GM12878 (cell line): Measurements from ENCODE around the gene AVL9. TPM values are rescaled to one million over a fixed set of nuclear protein-coding genes. Genes with fewer than 3 reads are reported as not detected.

Experiments used
- ATAC-seq: fragments of 200-7000 bp; cut with Tn5 transposase; 3 replicates; pipeline ENCODE4 v1.9.1; 2020; ENCODE audit warnings: mild to moderate bottlenecking, moderate library complexity
- BruUV-seq: library from RNA; stranded (reverse); fragments of 400-500 nt; replicated peaks from 2 replicates; lab custom pipeline; 2021; lab: Mats Ljungman, UMichigan
- CTCF ChIA-PET: fragments of 300-600 bp; sonication (Branson Sonifier 250); formaldehyde crosslinking; extraction: SDS; loops from one replicate; lab custom pipeline; 2021; ENCODE audit warnings: inconsistent platforms; lab: Yijun Ruan, JAX
- POLR2A ChIA-PET: fragments of 350-600 bp; formaldehyde crosslinking; extraction: SDS; loops from one replicate; lab custom pipeline; 2021; ENCODE audit warnings: inconsistent platforms; lab: Charles Lee
- RAD21 ChIA-PET: fragments of 300-600 bp; sonication (Branson Sonifier 250); formaldehyde crosslinking; loops from one replicate; lab custom pipeline; 2023; ENCODE audit warnings: antibody characterized with exemption; ENCODE audit not compliant: unreplicated experiment; lab: Charles Lee
- SMC1A ChIA-PET: fragments of 300-600 bp; sonication (Branson Sonifier 250); formaldehyde crosslinking; loops from one replicate; lab custom pipeline; 2023; ENCODE audit not compliant: unreplicated experiment, uncharacterized antibody; lab: Charles Lee
- DNase-seq: peaks from one replicate; pipeline ENCODE4 v3.0.0-alpha.2; 2011; ENCODE audit warnings: low read depth, low spot score
- FAIRE-seq: peaks from 3 replicates; lab custom pipeline; 2011; peaks lifted over from hg19 to GRCh38; lab: Jason Lieb, UNC
- H2AFZ ChIP-seq: 2 replicates; pipeline ENCODE4 v1.6.0; 2011; ENCODE audit warnings: low read depth, low read length, control low read depth; ENCODE audit not compliant: control insufficient read depth
- H3K27ac ChIP-seq: 2 replicates; pipeline ENCODE4 v1.5.1; 2011; ENCODE audit warnings: control low read depth; ENCODE audit not compliant: control insufficient read depth, insufficient read depth
- H3K27me3 ChIP-seq, 2 experiments: replicated peaks in 1 of 2; 2 replicates each; pipeline versions ENCODE4 v1.6.0 to v1.6.1; 2011; ENCODE audit warnings: low read length in 1 of 2; ENCODE audit not compliant: control insufficient read depth in 2 of 2, insufficient read depth in 2 of 2
- H3K36me3 ChIP-seq, 2 experiments: 2 replicates each; pipeline ENCODE4 v1.5.1; 2011; ENCODE audit warnings: low read length in 1 of 2; ENCODE audit not compliant: control insufficient read depth in 2 of 2, insufficient read depth in 2 of 2
- H3K4me1 ChIP-seq: 2 replicates; pipeline ENCODE4 v1.6.1; 2011; ENCODE audit warnings: mild to moderate bottlenecking, low read length, moderate library complexity, mixed read lengths; ENCODE audit not compliant: control insufficient read depth, insufficient read depth
- H3K4me2 ChIP-seq: 2 replicates; pipeline ENCODE4 v1.6.0; 2011; ENCODE audit warnings: control low read depth; ENCODE audit not compliant: control insufficient read depth, insufficient read depth
- H3K4me3 ChIP-seq: fragments of 200-600 bp; sonication (generic); 2 replicates; pipeline ENCODE4 v1.5.1; 2016
- H3K79me2 ChIP-seq: 2 replicates; pipeline ENCODE4 v1.6.0; 2011; ENCODE audit warnings: low read length; ENCODE audit not compliant: control insufficient read depth, insufficient read depth
- H3K9ac ChIP-seq: 2 replicates; pipeline ENCODE4 v1.8.0; 2011; ENCODE audit warnings: low read length, control low read depth, mixed read lengths; ENCODE audit not compliant: control insufficient read depth, insufficient read depth
- H3K9me3 ChIP-seq: replicated peaks from 3 replicates; pipeline ENCODE4 v1.5.1; 2011; ENCODE audit warnings: mild to moderate bottlenecking, low read length; ENCODE audit not compliant: control insufficient read depth, insufficient read depth
- H4K20me1 ChIP-seq: 2 replicates; pipeline ENCODE4 v1.6.0; 2011; ENCODE audit not compliant: control insufficient read depth, insufficient read depth
- CBFB ChIP-seq: IDR thresholded peaks from 2 replicates; pipeline ENCODE4 v1.6.1; 2016; ENCODE audit warnings: antibody characterized with exemption, low read depth
- CBX5 ChIP-seq: sonication (generic); IDR thresholded peaks from 2 replicates; pipeline ENCODE4 v1.6.1; 2016; ENCODE audit warnings: low read depth, moderate library complexity, mild to moderate bottlenecking, inconsistent platforms
- CHD1 ChIP-seq: IDR thresholded peaks from 2 replicates; pipeline ENCODE4 v1.6.1; 2012; ENCODE audit warnings: low read depth, low read length, improper control_type of control experiment
- NBN ChIP-seq: fragments of 450-650 bp; IDR thresholded peaks from 2 replicates; pipeline ENCODE4 v1.6.1; 2016
- NR2F1 ChIP-seq: fragments of 450-650 bp; conservative IDR thresholded peaks from 2 replicates; pipeline ENCODE4 v1.6.1; 2017; ENCODE audit warnings: mild to moderate bottlenecking
- NRF1 ChIP-seq: conservative IDR thresholded peaks from 2 replicates; pipeline ENCODE4 v1.6.1; 2011; ENCODE audit warnings: mild to moderate bottlenecking, low read depth, low read length, improper control_type of control experiment
- SMAD5 ChIP-seq: IDR thresholded peaks from 2 replicates; pipeline ENCODE4 v1.6.1; 2016; ENCODE audit warnings: antibody characterized with exemption, low read depth
- WGBS: methylation state at CpG from one replicate; pipeline ENCODE4 v1.1.6; 2016; ENCODE audit warnings: low lambda C conversion rate; ENCODE audit not compliant: insufficient replicate concordance, insufficient coverage; ENCODE audit errors: missing lambda C conversion rate; 5-methylcytosine and 5-hydroxymethylcytosine counted together
- in situ Hi-C: fragments of 300-500 bp; cut with MboI; formaldehyde crosslinking; loops from 9 replicates; pipeline ENCODE4 v1.14.3; 2018; ENCODE audit warnings: mixed read lengths
- intact Hi-C: fragments of 100-400 bp; cut with micrococcal nuclease; formaldehyde crosslinking; loops from one replicate; pipeline ENCODE4 v1.14.2; 2022; ENCODE audit not compliant: unreplicated experiment
- polyA plus RNA-seq, 11 experiments: library from polyadenylated mRNA; depleted of rRNA in 4 of 11; unstranded in 6 of 11; stranded (reverse) in 5 of 11; fragments of >200 nt; fragmentation: Nextera tagmentation in 4 of 11; fragmentation: Illumina TruSeq in 1 of 11; extraction: Ambion mirVana in 4 of 11; extraction: Trizol in 1 of 11; gene quantifications; 1 replicate in 1 of 11; 2 replicates in 10 of 11; pipeline versions ENCODE4 v1.2.1 to v1.2.3, GENCODE V29; 2011 to 2016; ENCODE audit warnings: inconsistent platforms in 2 of 11, missing spikeins in 2 of 11, low read depth in 1 of 11
- total RNA-seq, 4 experiments: library from RNA; depleted of rRNA in 3 of 4; stranded (reverse); fragments of >200 nt in 3 of 4; fragmentation: Illumina TruSeq in 1 of 4; extraction: Trizol in 1 of 4; gene quantifications; 2 replicates each; pipeline versions ENCODE4 v1.2.1 to v1.2.3, GENCODE V29; 2013 to 2021
- TF ChIP-seq, protein P1 (sequence below): fragments of 450-650 bp; IDR thresholded peaks from 2 replicates; pipeline ENCODE4 v1.6.1; 2017; ENCODE audit warnings: mild to moderate bottlenecking
- TF ChIP-seq, protein P2 (sequence below): fragments of 450-650 bp; IDR thresholded peaks from 2 replicates; pipeline ENCODE4 v1.6.1; 2016; ENCODE audit warnings: mild to moderate bottlenecking, moderate library complexity, borderline replicate concordance
- TF ChIP-seq, protein P3 (sequence below): fragments of 450-650 bp; IDR thresholded peaks from 2 replicates; pipeline ENCODE4 v1.6.1; 2017; ENCODE audit warnings: mild to moderate bottlenecking, low read depth, inconsistent platforms; ENCODE audit not compliant: poor library complexity, severe bottlenecking

Gene AVL9
- total and polyA plus RNA-seq, 10 of the 15 experiments (the other 5 are each of a cell fraction or from before 2014, with no cell fraction given) = 4.5 to 41.6 (median 20.1) TPM

DNA sequence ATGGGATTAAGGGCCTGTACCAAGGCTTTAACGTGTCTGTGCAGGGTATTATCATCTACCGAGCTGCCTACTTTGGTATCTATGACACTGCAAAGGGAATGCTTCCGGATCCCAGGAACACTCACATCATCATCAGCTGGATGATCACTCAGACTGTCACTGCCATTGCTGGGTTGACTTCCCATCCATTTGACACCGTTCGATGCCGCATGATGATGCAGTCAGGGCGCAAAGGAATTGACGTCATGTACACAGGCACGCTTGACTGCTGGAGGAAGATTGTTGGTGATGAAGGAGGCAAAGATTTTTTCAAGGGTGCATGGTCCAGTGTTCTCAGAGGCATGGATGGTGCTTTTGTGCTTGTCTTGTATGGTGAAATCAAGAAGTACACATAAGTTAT lies 23.3 kb upstream of the AVL9 start:
- no peaks in the 10 kb centered on the region for H3K4me1 ChIP-seq
- DNase-seq = no peak
- in situ Hi-C loops = no loop called here
- H3K27ac ChIP-seq = no peak overlapping the region
- 75% methylated on average over 9 of the region's 9 CpGs for WGBS
- H3K9me3 ChIP-seq = no peaks in the 10 kb centered on the region
- H3K36me3 ChIP-seq = no peaks in the 10 kb centered on the region
- FAIRE-seq = no peak
- no peaks in the 10 kb centered on the region for H3K79me2 ChIP-seq
- H3K4me2 ChIP-seq = no peak overlapping the region
- ChIA-PET RAD21 (no interaction called here), POLR2A (no interaction called here), SMC1A (no interaction called here), CTCF (no interaction called here)
- no peak for ATAC-seq
- BruUV-seq = no TSS peak
- no peak overlapping the region for H2AFZ ChIP-seq
- intact Hi-C loops = no loop called here
- H3K27me3 ChIP-seq = no peaks in the 10 kb centered on the region
- H3K4me3 ChIP-seq = no peak overlapping the region
- TF ChIP-seq NBN (no peak), NRF1 (no peak), CBFB (no peak), CBX5 (no peak), CHD1 (no peak), NR2F1 (no peak), SMAD5 (no peak)
- TF ChIP-seq, protein P1, sequence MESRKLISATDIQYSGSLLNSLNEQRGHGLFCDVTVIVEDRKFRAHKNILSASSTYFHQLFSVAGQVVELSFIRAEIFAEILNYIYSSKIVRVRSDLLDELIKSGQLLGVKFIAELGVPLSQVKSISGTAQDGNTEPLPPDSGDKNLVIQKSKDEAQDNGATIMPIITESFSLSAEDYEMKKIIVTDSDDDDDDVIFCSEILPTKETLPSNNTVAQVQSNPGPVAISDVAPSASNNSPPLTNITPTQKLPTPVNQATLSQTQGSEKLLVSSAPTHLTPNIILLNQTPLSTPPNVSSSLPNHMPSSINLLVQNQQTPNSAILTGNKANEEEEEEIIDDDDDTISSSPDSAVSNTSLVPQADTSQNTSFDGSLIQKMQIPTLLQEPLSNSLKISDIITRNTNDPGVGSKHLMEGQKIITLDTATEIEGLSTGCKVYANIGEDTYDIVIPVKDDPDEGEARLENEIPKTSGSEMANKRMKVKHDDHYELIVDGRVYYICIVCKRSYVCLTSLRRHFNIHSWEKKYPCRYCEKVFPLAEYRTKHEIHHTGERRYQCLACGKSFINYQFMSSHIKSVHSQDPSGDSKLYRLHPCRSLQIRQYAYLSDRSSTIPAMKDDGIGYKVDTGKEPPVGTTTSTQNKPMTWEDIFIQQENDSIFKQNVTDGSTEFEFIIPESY = no peak
- TF ChIP-seq, protein P2, sequence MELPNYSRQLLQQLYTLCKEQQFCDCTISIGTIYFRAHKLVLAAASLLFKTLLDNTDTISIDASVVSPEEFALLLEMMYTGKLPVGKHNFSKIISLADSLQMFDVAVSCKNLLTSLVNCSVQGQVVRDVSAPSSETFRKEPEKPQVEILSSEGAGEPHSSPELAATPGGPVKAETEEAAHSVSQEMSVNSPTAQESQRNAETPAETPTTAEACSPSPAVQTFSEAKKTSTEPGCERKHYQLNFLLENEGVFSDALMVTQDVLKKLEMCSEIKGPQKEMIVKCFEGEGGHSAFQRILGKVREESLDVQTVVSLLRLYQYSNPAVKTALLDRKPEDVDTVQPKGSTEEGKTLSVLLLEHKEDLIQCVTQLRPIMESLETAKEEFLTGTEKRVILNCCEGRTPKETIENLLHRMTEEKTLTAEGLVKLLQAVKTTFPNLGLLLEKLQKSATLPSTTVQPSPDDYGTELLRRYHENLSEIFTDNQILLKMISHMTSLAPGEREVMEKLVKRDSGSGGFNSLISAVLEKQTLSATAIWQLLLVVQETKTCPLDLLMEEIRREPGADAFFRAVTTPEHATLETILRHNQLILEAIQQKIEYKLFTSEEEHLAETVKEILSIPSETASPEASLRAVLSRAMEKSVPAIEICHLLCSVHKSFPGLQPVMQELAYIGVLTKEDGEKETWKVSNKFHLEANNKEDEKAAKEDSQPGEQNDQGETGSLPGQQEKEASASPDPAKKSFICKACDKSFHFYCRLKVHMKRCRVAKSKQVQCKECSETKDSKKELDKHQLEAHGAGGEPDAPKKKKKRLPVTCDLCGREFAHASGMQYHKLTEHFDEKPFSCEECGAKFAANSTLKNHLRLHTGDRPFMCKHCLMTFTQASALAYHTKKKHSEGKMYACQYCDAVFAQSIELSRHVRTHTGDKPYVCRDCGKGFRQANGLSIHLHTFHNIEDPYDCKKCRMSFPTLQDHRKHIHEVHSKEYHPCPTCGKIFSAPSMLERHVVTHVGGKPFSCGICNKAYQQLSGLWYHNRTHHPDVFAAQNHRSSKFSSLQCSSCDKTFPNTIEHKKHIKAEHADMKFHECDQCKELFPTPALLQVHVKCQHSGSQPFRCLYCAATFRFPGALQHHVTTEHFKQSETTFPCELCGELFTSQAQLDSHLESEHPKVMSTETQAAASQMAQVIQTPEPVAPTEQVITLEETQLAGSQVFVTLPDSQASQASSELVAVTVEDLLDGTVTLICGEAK = no peak
- TF ChIP-seq, protein P3, sequence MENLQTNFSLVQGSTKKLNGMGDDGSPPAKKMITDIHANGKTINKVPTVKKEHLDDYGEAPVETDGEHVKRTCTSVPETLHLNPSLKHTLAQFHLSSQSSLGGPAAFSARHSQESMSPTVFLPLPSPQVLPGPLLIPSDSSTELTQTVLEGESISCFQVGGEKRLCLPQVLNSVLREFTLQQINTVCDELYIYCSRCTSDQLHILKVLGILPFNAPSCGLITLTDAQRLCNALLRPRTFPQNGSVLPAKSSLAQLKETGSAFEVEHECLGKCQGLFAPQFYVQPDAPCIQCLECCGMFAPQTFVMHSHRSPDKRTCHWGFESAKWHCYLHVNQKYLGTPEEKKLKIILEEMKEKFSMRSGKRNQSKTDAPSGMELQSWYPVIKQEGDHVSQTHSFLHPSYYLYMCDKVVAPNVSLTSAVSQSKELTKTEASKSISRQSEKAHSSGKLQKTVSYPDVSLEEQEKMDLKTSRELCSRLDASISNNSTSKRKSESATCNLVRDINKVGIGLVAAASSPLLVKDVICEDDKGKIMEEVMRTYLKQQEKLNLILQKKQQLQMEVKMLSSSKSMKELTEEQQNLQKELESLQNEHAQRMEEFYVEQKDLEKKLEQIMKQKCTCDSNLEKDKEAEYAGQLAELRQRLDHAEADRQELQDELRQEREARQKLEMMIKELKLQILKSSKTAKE = no peak
- TF ChIP-seq, all 136 proteins: peak for 0
- H3K9ac ChIP-seq = no peak overlapping the region
- H4K20me1 ChIP-seq = no peaks in the 10 kb centered on the region
